CD4-positive, alpha-beta T cell treated with Interleukin-12 subunit alpha and Interleukin-12 subunit beta, for 1 hour (primary cell): ENCODE measurements around the gene NR2C1.
"Not testable (repeated sequence)": the region's sequence is repeated elsewhere in the genome, so short reads cannot be mapped to it uniquely, and the experiment has no call there.

Experiments used
- DNase-seq: peaks from one replicate; pipeline ENCODE4 v3.0.0-alpha.2; 2020

NR2C1 gene

GRCh38 chr12:94997726-94998125 is 75.7 kb downstream of the NR2C1 start:
- DNase-seq, result no peak

- DNase-seq, result no peak
Observed at GRCh38 chr12:94997061-94997460, 76.4 kb downstream of the NR2C1 start.

GRCh38 chr12:94994312-94994711 is 79.1 kb downstream of the NR2C1 start:
- no peak for DNase-seq

GRCh38 chr12:94993855-94994254 is 79.6 kb downstream of the NR2C1 start:
- DNase-seq, result not testable (repeated sequence)

GRCh38 chr12:94990222-94990621 is 83.2 kb downstream of the NR2C1 start:
- no peak for DNase-seq

GRCh38 chr12:94988471-94988870 is 84.9 kb downstream of the NR2C1 start:
- DNase-seq, result peak; percentile 44

- peak; percentile 52 for DNase-seq
Observed at GRCh38 chr12:94987801-94988200, 85.6 kb downstream of the NR2C1 start.

GRCh38 chr12:94987076-94987669 is 86.2 kb downstream of the NR2C1 start:
- no peak for DNase-seq

- not testable (repeated sequence) for DNase-seq
Observed at GRCh38 chr12:94985099-94985498, 88.3 kb downstream of the NR2C1 start.

- DNase-seq, result no peak
Observed at GRCh38 chr12:94983321-94983720, 90.1 kb downstream of the NR2C1 start.

GRCh38 chr12:94982456-94982855 is 91.0 kb downstream of the NR2C1 start:
- no peak for DNase-seq

- DNase-seq, result peak; percentile 35
Observed at GRCh38 chr12:94980577-94980976, 92.8 kb downstream of the NR2C1 start.

GRCh38 chr12:94979941-94980340 is 93.5 kb downstream of the NR2C1 start:
- no peak for DNase-seq

- DNase-seq, result no peak
Observed at GRCh38 chr12:94977766-94978468, 95.5 kb downstream of the NR2C1 start.

- no peak for DNase-seq
Observed at GRCh38 chr12:94973221-94973620, 100.2 kb downstream of the NR2C1 start.

GRCh38 chr12:94972795-94973194 is 100.6 kb downstream of the NR2C1 start:
- no peak for DNase-seq

- DNase-seq, result no peak
Observed at GRCh38 chr12:94971923-94972322, 101.5 kb downstream of the NR2C1 start.

- no peak for DNase-seq
Observed at GRCh38 chr12:94970560-94970959, 102.9 kb downstream of the NR2C1 start.
